Spleen (tissue), 7 donors: ENCODE results near the gene PPP1R13B.

Experiments used
- POLR2A ChIP-seq, 3 donors: fragments of 450-650 bp; IDR thresholded peaks; one replicate each; pipeline ENCODE4 v1.5.1; 2017; ENCODE audit warnings: antibody characterized with exemption in 3 of 3, mild to moderate bottlenecking in 1 of 3
- POLR2AphosphoS5 ChIP-seq, 3 donors: sonication (generic); formaldehyde crosslinking; IDR thresholded peaks; one replicate each; pipeline ENCODE4 v1.5.1; 2017; ENCODE audit warnings: antibody characterized with exemption in 3 of 3
- TF ChIP-seq, protein P1 (sequence below), 11 experiments: fragments of 200-600 bp in 7 of 11; fragments of 450-650 bp in 4 of 11; sonication (generic) in 4 of 11; IDR thresholded peaks in 8 of 11; conservative IDR thresholded peaks in 3 of 11; 1 replicate in 7 of 11; 2 replicates in 4 of 11; pipeline versions ENCODE4 v1.4.0 to v1.8.0; 2016 to 2021; ENCODE audit warnings: antibody characterized with exemption in 11 of 11, inconsistent platforms in 4 of 11, mild to moderate bottlenecking in 1 of 11
- donor health status: DM: no; HTN: no; CAD: no; lungs with moderate emphysema.
- donor health status: DM: no; HTN: no; CAD: no.
- donor health status: DM: no; HTN: no; CAD: no.

DNA sequence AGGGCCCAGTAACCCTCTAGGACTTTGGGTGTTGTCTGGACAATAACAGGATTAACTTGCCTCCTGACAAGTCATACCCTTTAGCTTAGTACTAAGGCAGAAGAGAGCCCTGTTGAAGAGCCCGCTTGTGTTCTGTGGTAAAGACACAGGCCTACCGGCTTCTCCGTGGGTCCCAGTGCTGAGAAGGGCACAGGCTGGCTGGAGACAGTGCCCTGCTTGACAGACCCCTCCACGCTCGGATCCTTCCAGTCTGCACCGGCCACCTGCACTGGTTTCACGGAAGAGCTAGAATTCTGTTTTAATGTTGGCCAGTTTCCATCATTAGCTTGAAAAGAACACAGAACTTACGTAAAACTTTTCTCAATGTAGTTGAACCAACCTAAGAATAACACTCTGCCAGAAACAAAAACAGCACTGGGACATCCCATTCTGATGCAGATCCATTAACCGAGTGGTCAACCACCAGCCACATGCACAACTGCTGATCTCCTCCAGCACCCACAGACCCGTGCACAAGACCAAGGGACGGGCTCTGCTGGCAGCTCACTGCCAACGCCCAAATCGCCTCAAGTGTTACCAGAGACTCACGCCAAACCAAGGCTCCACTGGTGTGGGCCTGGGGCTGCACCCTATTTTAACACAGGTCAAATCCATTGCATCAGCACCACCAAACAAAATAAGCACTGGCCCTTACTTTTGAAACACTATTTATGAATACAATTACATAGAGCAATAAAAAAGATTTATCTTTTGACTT is 104.7 kb downstream of the PPP1R13B start:
- no peak for TF ChIP-seq POLR2AphosphoS5 (IDR thresholded peaks at IDR 0.05)
- TF ChIP-seq, protein P1, sequence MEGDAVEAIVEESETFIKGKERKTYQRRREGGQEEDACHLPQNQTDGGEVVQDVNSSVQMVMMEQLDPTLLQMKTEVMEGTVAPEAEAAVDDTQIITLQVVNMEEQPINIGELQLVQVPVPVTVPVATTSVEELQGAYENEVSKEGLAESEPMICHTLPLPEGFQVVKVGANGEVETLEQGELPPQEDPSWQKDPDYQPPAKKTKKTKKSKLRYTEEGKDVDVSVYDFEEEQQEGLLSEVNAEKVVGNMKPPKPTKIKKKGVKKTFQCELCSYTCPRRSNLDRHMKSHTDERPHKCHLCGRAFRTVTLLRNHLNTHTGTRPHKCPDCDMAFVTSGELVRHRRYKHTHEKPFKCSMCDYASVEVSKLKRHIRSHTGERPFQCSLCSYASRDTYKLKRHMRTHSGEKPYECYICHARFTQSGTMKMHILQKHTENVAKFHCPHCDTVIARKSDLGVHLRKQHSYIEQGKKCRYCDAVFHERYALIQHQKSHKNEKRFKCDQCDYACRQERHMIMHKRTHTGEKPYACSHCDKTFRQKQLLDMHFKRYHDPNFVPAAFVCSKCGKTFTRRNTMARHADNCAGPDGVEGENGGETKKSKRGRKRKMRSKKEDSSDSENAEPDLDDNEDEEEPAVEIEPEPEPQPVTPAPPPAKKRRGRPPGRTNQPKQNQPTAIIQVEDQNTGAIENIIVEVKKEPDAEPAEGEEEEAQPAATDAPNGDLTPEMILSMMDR (IDR thresholded peaks at IDR 0.05 in 8 of 11, conservative IDR thresholded peaks at IDR 0.05 in 3 of 11): no peak
- TF ChIP-seq POLR2A (IDR thresholded peaks at IDR 0.05): no peak
